GM08714 (cell line): ENCODE data around the gene KRTAP5-6.

ENCODE experiments used
- H3K4me3 ChIP-seq: fragments of 200-500 bp; sonication (Bioruptor generic); 2 replicates; pipeline ENCODE4 v1.5.1; 2014; ENCODE audit warnings: mild to moderate bottlenecking, low read length, inconsistent platforms
- ZNF274 ChIP-seq: IDR thresholded peaks from 2 replicates; pipeline ENCODE4 v1.6.1; 2012; ENCODE audit warnings: mild to moderate bottlenecking, low read depth, low read length

The KRTAP5-6 gene

GRCh38 chr11:1690167-1691025 lies 6.6 kb upstream of the KRTAP5-6 start:
- TF ChIP-seq ZNF274, result no peak
- no peak overlapping the region for H3K4me3 ChIP-seq

GRCh38 chr11:1691026-1691877 lies 5.7 kb upstream of the KRTAP5-6 start:
- TF ChIP-seq ZNF274, result no peak
- no peak overlapping the region for H3K4me3 ChIP-seq

- no peak for TF ChIP-seq ZNF274
- no peak overlapping the region for H3K4me3 ChIP-seq
These were observed 4.9 kb upstream of the KRTAP5-6 start for GRCh38 chr11:1691878-1692707.

- no peak overlapping the region for H3K4me3 ChIP-seq
- TF ChIP-seq ZNF274, result no peak
These were observed 4.2 kb upstream of the KRTAP5-6 start for GRCh38 chr11:1692708-1693326.

- TF ChIP-seq ZNF274, result no peak
- no peak overlapping the region for H3K4me3 ChIP-seq
These were observed 3.5 kb upstream of the KRTAP5-6 start for GRCh38 chr11:1693327-1694063.

- TF ChIP-seq ZNF274, result no peak
- H3K4me3 ChIP-seq, result no peak overlapping the region
These were observed 2.7 kb upstream of the KRTAP5-6 start for GRCh38 chr11:1694064-1694845.

- no peak overlapping the region for H3K4me3 ChIP-seq
- no peak for TF ChIP-seq ZNF274
These were observed 2.0 kb upstream of the KRTAP5-6 start for GRCh38 chr11:1694846-1695547.

- no peak for TF ChIP-seq ZNF274
- H3K4me3 ChIP-seq, result no peak overlapping the region
These were observed 1.4 kb upstream of the KRTAP5-6 start for GRCh38 chr11:1695548-1696108.

- H3K4me3 ChIP-seq, result no peak overlapping the region
- no peak for TF ChIP-seq ZNF274
These were observed 2.8 kb downstream of the KRTAP5-6 start for GRCh38 chr11:1699771-1700170.

GRCh38 chr11:1701091-1701807 lies 4.3 kb downstream of the KRTAP5-6 start:
- no peak overlapping the region for H3K4me3 ChIP-seq
- TF ChIP-seq ZNF274, result no peak

GRCh38 chr11:1702506-1702905 lies 5.5 kb downstream of the KRTAP5-6 start:
- no peak overlapping the region for H3K4me3 ChIP-seq

More at GRCh38 chr11:1702506-1702905, 5.5 kb downstream of the KRTAP5-6 start:
- no peak for TF ChIP-seq ZNF274
